ENCODE measurements around the gene DNMT1.

The DNMT1 gene

DNA sequence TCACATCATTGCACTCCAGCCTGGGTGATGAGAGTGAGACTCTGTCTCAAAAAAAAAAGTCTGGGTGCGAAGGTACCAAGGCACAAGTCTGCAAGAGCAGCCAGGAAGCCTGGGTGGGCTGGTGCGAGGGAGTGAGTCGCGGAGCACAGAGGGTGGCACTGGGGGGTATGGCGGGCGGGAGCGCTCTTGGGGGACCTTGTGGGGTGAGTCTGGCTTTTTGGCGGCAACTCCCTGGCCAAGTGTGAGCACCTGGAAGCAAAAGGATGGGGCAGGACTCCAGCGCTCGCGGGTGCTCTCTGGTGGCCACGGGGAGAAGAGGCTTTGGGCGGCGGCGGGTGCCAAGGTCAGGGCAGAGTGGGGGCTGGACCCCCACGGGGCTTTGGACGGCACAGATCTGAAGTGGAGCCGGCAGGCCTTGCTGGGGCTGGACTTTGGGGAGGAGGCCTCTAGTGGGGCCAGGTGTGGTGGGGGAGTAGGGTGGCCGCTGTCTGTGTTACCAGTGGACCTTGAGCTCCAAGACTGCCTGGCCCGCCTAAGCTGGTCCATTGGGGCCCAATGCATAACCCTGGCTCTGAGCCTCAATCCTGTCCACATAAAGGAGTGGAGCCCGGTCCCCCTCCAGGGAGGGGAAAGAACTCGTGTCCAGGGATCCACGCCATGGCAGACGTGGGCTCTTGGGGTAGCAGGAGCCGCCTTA is 81.7 kb downstream of the DNMT1 start:
- DNase-seq (ENCODE audit: low read depth), result no peak

DNA sequence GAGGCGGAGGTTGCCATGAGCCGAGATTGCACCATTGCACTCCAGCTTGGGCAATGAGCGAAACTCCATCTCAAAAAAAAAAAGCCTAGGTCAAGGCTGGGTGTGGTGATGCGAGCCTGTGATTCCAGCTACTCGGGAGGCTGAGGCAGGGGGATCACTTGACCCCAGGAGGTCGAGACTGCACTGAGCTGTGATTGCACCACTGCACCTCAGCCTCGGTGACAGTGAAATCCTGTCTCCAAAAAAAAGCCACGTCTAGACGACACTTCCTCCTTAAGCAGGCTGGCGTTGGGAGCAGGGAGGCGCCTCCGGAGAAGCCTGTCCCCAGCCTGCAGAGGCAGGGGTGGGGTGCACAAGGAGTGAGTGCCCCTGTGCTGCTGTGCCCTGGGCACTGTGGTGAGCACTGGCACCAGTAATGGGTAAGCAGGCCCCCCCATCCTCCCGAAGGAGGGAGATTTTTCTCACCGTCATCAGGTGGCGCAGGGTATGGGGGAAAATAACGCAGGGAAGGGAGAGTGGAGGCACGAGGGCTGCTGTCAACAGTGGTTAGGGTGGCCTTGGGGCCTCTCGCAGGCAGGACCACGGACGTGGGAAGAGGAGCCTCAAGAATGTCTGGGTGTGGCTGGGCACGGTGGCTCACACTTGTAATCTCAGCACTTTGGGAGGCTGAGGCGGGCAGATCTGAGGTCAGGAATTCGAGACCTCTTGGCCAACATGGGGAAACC is 82.6 kb downstream of the DNMT1 start:
- DNase-seq (ENCODE audit: low read depth), result no peak

DNA sequence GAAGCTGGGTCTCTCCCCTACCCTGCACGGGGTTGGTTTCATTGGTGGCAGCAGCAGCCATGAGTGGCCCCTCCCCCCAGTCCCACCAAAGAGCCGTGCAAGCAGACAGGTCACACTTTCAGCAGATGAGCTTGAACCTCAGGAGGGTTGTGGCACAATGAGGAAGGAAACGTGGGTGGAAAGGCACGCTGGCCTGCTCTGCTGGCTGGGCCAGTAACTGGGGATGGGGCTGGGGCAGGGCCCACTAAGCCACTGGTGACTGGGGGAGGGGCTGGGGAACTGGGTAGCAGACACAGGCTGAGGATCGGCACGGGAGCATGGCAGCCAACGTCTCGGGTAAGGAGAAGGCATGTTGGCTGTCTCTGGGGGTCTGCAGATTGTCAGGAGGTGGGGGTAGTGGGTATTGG is 83.3 kb downstream of the DNMT1 start, which contains the start of gene P2RY11:
Gene P2RY11 (plus strand): TSS at position 289 of the 407 bp plus-strand sequence. CDS start 29 bp downstream, at position 318.
- no peak for DNase-seq (ENCODE audit: low read depth)

DNA sequence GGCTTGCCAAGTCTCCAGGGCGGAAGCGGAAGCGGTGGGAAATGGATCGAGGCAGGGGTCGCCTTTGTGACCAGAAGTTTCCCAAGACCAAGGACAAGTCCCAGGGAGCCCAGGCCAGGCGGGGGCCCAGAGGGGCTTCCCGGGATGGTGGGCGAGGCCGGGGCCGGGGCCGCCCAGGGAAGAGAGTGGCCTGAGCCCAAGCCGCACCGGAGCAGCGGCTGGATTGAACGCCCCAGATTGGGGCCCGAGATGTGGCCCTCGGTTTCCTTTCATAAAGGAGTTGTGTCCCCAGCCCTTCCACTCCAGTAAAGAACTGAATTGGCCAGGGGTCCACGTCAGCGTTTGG is 83.8 kb downstream of the DNMT1 start:
- no peak for DNase-seq (ENCODE audit: low read depth)

DNA sequence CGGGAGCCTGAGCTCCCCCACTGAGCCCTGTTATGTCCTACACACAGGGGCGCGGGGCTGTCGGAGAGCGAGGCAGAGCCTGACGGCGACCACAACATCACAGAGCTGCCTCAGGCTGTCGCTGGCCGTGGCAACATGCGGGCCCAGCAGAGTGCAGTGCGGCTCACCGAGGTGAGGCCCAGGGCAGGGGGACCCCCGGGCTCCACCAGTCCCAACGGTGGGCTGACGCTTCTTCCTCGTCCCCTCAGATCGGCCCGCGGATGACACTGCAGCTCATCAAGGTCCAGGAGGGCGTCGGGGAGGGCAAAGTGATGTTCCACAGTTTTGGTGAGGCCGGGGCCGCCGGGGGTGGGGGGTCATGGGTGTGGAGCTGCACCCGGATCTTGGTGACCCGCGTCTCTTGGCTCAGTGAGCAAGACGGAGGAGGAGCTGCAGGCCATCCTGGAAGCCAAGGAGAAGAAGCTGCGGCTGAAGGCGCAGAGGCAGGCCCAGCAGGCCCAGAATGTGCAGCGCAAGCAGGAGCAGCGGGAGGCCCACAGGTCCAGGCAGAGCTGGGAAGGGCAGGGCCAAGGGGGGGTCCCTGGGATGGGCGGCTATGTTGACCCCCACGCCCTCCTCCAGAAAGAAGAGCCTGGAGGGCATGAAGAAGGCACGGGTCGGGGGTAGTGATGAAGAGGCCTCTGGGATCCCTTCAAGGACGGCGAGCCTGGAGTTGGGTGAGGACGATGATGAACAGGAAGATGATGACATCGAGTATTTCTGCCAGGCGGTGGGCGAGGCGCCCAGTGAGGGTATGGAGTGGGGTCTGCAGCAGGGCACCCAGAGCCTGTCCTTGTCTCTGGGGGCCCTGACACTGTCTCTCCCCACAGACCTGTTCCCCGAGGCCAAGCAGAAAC is 84.4 kb downstream of the DNMT1 start:
- no peak for DNase-seq (ENCODE audit: low read depth)

DNA sequence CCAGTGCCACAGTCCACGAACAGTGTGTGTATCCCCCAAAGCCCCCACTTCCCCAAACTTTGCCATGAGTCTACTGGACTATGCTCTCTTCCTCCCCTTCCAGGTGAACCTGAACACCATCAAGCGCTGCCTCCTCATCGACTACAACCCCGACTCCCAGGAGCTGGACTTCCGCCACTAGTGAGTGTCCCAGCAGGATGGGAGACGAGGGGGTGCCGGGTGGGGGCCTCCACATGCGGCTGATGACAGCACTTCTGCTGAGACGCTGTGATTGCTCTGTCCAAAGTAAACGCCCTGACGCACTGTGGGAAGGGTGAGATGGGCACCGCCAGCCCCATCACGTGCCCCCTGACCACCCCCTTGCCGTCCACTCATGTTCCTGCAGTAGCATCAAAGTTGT is 85.2 kb downstream of the DNMT1 start:
- DNase-seq (ENCODE audit: low read depth), result no peak

DNA sequence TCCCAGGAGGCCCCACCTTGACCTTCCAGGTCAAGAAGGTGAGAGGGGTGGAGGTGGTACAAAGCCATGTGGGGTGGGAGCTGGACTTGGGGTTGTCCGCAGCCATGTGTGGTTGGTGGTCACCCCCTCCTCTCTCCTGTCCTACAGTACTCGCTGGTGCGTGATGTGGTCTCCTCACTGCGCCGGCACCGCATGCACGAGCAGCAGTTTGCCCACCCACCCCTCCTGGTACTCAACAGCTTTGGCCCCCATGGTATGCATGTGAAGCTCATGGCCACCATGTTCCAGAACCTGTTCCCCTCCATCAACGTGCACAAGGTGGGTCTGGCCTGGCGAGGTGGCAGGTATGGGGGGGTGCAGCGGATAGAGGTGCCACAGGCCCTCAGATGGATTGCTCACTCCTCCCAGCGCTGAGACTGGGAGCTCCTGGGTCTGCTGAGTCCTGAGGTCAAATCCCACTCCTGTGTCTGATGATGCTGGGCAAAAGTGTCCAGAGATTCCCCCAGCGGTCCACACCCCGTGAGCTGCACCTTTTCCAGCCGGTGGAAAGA is 86.9 kb downstream of the DNMT1 start:
- no peak for DNase-seq (ENCODE audit: low read depth)

DNA sequence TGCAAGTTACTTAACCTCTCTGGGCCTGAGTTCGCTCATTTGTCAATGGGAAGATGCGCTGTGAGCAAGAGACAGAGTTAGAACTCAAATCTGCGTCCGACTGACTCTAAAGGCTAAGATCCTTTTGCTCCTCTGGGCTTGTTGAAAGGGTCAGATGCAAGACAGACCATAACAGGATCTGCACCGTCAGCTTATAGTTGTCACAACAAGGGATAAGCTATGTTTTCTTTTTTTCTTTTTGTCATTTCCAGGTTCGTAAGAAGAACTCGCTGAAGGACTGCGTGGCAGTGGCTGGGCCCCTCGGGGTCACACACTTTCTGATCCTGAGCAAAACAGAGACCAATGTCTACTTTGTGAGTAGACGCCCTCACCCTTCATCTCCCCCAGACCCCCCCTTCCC is 87.5 kb downstream of the DNMT1 start:
- DNase-seq (ENCODE audit: low read depth), result no peak

DNA sequence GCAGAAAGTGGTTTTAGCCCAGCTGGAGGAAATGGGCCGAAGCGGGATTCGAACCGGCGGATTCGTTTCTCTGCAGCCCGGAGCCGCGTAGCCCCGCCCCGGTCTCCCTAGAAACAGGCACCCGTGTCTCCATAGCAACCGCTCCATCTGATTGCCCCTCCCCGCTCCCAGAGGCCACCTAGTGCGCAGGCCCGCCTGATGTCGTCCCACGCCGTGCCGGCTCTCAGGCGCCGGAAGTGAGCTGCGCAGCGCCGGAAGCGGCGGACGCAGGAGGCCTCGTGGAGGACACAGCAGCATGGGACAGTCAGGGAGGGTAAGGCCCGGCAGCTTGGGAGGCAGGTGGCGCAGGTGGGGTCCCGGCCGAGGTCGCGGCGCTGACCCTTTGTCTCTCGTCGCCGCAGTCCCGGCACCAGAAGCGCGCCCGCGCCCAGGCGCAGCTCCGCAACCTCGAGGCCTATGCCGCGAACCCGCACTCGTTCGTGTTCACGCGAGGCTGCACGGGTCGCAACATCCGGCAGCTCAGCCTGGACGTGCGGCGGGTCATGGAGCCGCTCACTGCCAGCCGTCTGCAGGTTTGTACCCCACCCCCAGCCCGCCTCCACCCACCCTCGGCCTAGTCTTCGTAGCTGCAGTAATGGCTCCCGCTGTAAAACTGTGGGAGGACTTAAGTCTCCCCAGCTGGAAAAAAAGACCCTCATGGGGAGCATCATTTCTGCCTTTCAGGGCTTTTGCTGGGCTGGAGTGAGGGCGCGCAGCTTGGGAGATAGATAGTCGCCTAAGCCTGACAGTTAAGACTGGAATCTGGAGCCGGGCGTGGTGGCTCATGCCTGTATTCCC is 88.4 kb downstream of the DNMT1 start, which contains the start of gene PPAN:
Gene PPAN (plus strand): TSS at position 263 of the 837 bp plus-strand sequence. CDS start 33 bp downstream, at position 296.
- peak; percentile 89 for DNase-seq (ENCODE audit: low read depth)

DNA sequence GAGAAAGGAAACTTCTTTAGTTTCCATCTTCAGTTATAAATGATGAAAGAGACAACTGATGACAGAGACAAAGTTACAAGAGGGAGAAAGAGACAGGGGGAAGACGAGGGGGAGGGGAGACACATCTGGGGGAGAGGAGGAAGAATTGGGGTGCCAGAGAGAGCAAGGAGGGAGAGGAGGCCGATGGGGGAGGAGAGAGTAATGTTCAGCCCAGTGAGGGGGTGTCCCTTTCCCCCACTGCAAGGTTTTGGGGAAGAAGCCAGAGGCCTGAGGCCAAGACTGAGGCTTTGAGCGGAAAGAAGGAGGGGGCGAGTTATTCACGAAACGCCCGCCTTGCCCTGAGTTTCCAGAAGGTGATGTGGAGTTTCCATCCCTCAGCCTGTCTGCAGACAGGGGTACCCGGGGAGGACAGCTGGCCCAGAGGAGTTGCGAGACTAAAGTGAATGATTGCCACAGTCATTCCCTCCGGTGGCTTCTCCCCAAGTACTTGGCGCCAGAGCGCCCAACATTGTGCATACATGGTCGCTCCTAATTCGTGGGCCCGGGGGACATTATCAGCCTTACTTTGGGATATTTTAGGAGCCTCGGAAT is 89.1 kb downstream of the DNMT1 start:
- DNase-seq (ENCODE audit: low read depth), result no peak

DNA sequence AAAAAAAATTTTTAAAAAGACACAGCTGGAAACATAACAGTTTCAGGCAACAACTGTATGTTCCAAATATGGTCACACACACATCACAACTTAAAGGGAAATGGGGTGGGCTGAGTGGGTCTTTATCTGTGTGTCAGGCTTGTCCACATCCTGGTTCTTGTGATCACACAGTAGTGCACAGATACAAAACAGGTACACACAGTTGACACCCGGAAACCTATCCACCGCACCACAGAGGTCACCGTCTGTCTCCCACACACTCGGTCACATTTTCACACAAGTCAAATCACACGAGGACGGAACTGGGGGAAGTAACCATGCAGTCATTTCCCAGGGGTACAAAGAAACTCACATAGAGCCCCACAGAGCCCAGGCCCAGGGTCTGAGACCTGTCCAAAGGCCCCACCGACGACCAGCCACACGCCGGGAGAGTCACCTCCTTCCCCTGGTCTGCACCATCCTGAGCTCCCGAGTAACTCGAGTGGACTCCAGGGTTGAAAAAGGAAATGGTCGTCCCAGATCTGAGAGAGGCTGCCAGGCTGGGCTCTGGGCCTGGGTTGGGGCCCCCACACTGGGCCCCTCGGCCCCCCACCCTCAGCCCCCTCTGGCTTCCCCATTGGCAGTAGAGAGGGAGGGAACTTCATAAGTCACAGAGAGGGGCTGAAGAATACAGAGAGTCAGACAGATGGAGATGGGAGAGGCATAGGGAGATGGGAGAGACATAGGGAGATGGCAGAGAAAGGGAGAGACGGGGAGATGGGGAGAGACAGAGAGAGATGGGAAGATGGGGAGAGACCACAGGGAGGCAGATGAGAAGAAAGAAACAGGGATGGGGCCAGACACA is 89.9 kb downstream of the DNMT1 start:
- no peak for DNase-seq (ENCODE audit: low read depth)

DNA sequence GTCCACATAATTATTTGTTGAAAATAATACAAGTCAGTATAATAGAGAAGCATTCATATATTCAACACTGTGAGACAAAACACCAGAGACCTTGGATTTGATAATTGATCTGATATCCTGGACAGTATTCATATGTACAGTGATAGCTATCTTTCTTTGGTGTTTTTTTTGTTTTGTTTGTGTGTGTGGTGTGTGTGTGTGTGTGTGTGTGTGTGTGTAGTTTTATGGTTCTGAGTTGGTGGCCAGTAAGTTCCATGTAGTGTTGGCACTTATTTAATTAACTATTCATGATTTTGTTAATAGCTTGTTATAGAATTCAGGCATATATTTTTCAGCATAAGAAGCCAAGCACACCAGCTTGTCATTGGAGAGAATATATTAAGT is 90.6 kb downstream of the DNMT1 start:
- DNase-seq (ENCODE audit: low read depth), result no peak

DNA sequence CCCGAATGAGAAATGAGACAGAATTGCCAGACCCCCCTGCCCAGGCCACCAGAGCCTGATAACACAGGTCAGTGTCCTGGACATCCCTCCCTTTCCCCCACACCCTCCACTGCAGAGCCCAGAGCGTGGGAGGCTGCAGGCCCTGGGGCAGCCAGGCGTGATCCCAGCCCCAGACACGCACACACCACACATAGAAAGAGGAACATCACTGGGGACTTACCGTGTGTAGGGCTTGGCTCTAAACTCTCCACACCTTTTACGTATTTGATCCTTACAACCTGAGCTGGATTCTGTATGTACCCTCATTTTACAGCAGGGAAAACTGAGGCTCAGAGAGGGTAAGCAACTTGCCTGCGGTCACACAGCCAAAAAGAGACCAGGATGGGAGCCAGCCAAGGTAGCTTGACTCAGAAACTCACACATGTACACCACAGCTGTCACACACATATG is 91.9 kb downstream of the DNMT1 start:
- no peak for DNase-seq (ENCODE audit: low read depth)

DNA sequence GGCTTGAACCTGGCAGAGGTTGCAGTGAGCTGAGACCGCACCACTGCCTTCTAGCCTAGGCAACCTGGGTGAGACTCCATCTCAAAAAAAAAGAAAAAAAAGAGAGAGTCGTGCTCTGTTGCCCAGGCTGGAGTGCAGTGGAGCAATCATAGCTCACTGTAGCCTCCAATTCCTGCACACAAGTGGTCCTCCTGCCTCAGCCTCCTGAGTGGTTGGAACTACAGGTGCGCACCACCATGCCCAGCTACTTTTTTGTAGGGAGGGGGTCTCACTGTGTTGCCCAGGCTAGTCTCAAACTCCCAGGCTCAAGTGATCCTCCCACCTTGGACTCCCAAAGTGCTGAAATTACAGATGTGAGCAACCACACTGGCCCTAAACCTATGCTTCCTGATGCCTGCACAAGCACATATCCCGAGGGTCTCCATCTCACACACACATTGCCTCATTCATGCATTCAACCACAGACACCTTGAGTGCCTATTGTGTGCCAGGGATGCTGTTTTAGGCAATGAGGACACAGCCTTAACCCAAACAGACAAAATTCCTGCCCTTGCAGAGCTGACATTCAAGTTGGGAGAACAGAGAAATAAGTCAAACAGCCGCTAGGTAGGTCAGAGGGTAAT is 94.5 kb downstream of the DNMT1 start:
- DNase-seq (ENCODE audit: low read depth), result no peak

DNA sequence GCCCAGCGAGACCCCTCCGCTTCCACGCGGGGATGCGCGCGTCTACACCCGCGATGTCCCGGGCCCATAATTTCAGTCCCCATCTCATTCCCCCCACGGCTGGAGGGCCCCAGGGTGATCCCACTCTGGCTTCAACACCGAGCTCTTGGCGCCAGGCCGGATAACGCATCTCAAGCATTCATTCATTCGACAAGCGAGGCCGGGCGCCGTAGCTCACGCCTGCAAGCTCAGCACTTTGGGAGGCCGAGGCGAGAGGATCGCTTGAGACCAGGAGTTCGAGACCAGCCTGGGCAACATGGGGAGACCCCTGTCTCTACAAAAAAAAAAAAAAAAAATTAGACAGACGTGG is 98.2 kb downstream of the DNMT1 start:
- no peak for DNase-seq (ENCODE audit: low read depth)

DNA sequence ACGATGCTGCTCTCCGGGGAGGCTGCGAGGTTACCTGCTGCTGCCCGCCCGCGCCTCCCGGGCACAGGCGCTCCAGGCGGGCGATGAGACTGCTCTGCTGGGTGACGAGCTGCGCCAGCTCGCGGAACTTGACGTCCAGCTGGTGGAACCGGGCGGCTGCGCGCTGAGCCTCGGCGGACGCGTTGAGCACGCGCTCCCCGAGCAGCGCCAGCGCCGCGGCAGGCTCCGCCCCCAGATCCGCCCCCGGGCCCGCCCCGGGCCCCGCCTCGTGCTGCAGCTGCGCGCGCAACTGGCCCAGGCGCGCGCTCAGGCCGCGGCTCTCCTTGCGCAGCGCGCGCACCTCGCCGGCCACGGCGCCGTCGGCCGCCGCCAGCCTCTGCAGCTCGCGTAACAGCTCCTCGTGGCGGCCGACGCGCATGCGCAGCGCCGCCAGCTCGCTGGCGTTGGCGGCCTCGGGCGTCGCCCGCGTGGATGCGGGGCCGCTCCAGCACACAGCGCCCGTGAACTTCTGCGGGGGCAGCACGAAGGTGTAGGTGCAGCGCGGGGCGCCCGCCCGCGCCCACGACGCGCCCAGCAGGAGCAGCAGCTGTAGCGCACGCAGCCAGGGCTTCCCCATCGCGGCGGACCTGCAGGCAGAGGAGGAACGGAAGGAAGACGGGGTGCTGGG is 98.7 kb downstream of the DNMT1 start:
- DNase-seq (ENCODE audit: low read depth), result peak; percentile 59

DNA sequence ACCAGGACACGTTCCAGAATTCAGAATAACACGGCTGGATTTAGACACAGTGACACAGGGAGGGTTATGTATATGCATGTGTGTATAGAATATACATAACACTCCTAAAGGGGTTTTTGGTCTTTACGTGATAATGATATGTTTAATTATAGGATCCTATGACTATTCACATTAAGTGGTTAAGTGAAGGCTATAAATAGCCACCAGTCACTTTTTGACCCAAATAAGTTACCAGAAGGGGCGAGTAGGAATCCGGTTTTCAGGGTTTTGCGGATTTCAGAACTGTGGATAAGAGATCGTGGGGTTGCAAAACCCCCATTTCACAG is 99.2 kb downstream of the DNMT1 start:
- no peak for DNase-seq (ENCODE audit: low read depth)

DNA sequence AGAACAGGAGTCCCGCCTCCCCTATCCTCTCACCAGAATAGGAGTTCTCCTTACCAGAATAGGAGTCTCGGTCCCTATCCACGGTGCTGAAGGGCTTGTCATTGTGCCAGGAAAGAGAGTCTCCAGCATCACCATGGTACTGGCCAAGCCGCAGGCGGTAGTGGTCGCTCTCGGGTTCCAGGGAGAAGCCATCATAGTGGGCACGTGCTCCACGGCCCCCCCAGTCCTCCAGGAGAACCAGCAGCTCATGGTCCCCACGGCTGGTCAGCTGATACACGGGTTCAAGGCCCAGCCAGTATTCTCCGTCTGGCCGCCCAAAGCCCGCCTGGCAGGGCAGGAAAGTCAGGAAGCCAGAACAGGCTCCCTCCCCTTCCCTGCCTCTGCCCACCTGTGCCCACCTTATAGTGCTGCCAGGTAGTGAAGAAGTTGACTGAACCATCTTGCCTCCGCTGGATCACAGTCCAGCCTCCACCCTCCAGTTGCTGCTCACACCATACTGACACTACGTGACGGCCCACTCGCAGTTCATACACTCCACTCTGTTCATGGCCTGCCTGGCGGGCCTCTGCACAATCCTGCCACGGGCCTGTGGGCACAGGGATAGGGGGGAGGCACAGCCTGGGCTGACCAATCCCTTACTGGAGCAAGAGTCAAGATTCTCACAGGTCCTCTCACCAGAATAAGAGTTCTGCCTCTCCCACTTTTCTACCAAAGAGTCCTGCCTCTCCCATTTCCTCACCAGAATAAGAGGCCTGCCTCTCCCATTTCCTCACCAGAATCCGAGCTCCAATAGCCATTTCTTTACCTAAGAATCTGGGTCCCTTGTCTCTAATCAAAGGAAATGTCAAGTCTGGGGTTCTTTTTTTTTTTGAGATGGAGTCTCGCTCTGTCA is 101.2 kb downstream of the DNMT1 start:
- DNase-seq (ENCODE audit: low read depth), result no peak
